Activated T-cell treated with anti-CD3 and anti-CD28 coated beads for 1 hour (primary cell): ENCODE data around the gene ADAM8.
"Not testable (repeated sequence)": the region's sequence is repeated elsewhere in the genome, so short reads cannot be mapped to it uniquely, and the experiment has no call there.

Source experiments
- DNase-seq: peaks from one replicate; pipeline ENCODE4 v3.0.0-alpha.2; 2020; ENCODE audit warnings: low read depth

ADAM8 gene

DNA sequence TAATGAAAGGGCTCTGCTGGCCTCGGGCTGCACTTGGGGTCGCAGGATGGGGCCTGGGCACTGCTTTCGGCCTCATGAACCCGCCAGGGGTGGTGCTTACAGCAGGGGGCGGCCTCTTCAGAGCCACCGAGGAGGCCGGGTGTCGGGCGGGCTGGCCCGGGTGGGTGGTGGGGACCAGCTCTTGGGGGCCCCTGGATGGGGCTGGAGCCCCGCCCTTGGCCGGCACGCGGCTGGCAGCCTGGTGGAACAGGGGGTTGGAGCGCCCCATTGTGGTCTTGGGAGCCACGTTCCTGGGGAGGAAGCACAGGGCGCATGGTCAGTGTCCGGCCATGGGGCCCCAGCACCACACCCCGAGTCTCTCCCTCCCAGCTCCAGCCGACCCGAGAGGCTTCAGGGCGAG lies 8.8 kb downstream of the ADAM8 start:
- DNase-seq, result no peak

DNA sequence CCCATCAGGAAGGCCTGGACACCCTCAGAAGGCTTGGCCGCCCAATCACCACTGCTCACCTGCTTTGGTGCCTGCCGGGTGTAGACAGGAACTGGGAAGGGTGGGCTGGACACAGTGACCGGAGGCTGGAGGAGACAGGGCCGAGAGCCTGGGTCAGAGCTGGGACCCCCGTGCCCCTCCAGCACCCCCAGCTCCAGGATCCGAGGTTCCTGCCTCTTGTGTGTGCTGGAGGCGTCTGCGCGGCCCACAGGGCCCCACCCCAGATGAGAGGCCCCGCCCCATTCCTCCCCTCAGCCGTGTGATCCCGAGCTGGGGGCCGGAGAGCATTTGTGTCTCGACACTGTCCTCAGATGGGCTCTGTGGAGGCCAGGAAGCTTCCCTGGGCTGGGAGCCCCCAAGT lies 9.4 kb downstream of the ADAM8 start:
- no peak for DNase-seq

DNA sequence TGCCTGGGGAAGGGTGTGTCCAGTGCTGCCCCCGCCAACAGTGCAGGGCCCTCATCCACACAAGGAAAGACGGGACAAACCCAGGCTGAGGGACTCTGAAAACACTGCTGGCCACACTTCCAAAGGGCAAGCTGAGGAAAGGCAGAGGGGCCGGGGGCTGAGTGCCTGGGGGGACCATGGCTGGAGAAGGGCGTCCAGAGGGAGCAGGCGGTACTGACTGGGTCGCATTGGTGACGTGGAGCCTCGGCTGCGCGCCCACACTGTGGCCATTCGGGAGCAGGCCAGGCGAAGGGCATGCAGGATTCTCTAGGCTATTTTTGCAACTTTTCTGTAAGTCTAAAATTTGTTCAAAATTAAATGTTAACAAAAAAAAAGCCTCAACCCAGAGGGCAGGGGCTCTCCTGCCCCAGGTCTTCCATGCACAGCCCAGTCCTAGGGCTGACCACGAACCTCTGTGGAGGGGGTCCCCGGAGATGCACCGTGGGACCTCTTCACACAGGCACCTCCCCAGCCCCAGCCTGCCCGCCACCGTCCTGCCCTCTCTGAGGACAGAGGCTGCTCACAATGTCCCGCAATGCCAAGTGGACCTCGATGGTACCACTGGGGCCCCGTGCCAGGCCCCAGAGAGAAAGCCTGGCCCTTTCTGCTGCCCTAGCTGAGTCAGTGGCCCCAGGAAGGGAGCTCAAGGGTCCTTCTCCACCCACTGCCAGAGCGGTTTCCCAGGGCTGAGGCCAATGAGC lies 10.4 kb downstream of the ADAM8 start:
- DNase-seq, result no peak

DNA sequence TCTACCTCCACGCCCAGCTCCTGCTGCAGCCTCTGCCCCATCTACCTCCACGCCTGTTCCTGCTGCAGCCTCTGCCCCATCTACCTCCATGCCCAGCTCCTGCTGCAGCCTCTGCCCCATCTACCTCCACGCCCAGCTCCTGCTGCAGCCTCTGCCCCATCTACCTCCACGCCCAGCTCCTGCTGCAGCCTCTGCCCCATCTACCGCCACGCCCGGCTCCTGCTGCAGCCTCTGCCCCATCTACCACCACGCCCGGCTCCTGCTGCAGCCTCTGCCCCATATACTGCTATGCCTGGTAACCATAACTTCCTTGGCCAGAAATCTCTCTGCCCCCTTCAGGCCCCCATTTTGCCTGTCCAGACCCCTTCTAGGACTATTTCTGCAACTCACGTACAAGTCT lies 11.6 kb downstream of the ADAM8 start:
- not testable (repeated sequence) for DNase-seq

DNA sequence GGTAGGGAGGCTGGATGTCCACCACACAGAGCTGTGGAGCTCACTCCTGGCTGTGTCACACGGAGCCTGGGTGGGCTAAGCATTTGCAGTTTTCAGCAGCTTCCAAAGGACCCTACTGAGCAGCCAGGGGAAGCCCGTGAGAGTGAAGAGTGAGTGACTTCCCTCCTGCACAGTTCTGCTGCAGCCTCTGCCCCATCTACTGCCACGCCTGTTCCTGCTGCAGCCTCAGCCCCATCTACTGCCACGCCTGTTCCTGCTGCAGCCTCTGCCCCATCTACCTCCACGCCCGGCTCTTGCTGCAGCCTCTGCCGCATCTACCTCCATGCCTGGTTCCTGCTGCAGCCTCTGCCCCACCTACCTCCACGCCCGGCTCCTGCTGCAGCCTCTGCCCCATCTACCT lies 12.2 kb downstream of the ADAM8 start:
- DNase-seq, result no peak

DNA sequence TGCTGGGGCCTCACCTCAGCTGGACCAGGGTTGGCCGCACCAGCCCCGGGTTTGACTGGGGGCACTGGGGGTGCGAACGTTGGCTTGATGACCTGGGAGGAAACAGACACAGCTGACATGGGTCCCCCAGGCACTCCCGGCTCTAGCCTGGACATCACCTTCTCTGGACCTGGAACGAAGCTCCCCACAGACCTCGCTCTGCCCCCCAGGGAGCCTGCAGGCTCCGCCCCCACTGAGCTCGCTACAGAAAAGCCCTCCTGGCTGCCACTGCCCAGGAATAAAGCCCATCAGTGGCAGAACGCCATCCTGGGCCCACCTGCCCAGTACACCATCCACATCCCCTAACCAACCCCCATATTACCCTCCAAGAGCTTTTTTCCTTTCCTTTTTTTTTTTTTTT lies 13.0 kb downstream of the ADAM8 start:
- no peak for DNase-seq

DNA sequence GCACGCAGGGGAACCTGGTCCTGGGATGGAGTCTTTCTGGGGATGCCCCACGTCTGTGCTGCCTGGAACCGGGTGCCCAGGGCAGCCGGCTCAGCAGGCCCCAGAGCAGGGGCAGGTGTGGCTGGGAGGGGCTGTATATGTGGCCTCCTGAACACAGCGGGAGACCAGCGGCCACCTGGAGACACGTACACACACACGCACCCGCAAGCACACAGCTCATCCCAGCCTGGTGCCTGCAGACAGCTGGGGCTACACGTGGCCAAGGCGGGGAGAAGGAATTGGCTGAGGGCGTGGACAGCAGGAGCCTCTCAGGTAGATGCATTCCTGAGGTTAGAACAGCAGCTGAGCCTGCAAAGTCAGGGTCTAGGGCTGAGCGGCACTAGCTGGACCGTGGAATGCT lies 14.0 kb downstream of the ADAM8 start:
- DNase-seq, result no peak

DNA sequence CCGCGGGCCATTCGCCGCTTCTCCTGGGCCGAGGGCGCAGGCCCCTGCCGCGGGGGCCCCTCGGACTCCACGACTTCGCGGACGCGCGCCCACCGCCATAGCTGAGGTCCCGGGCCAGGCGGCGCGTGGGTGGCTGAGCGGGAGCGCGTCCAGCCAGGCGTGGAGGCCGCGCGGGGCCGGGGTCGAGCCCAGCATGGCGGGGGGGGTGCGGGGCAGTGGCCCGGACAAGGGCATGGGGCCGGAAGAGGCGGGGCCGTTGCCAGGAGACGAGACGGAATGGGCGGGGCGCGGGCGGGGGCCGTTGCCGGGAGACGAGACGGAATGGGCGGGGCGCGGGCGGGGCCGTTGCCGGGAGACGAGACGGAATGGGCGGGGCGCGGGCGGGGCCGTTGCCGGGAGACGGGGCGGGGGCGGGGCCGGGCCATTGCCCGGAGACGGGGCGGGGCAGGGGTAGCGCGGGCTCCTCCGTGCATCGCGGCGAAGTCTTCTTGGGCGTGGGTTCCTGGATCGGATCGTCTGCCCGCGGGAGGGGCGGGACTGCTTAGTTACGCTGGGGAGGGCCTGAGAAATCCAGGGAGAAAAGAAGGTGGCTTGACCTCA lies 14.8 kb downstream of the ADAM8 start:
- DNase-seq, result peak; percentile 76

DNA sequence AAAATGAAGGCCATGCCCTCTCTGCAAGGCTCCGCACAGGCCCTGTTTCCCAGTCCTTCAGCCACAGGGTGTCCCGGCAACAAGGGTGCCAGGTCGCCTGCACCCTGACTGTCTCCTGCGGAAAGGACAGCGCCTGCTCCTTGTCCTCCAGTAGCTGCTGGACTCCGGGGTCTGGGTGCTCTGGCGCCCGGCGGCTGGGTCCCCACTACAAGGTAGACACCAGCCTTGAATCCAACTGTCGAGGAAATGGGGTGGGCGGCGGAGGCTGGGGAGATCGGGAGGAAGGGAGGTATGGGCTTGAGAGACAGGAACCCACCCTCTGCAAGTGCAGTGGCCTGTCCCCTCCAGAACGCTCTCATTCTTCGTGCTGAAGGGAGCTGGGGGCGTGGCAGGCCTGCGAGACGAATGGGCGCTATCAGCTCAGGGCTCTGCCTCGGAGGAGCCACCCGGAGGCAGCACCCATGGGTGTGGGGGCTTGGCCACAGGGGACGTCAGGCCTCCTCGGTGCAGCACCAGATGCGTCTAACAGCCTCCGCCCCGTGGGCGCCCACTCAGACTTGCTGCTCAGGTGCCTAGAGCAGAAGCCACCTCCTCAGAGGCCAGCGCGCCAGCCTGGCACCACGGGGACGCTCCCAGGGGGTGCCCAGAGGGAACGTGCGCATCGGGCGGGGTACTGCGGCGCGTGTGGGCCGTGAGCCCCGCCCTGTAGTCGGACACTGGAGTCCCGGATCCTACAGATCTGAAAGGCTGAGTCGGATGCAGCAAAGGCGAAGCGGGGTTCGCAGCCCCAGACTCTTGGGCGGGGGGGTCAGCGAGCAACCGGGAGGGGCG lies 15.6 kb downstream of the ADAM8 start:
- DNase-seq, result no peak

DNA sequence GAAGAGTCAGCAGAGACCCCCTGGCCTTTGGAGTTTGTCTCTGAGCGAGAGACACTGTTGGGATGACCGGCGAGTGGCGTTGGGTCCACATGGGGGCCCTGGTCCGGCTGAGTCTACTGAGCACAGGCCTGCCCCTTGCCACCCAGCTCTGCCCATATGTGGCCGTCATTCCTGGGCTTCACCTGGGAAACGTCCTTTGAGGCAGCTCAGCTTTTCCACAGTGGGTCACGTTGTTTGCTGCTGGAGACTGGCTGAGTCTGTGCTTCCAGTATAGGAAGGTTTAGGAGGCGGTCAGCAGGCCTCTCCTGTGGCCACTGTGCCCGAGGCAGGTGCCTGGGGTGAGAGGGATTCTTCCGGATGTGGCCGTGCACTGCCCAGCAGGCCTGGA lies 17.1 kb downstream of the ADAM8 start:
- DNase-seq, result no peak

DNA sequence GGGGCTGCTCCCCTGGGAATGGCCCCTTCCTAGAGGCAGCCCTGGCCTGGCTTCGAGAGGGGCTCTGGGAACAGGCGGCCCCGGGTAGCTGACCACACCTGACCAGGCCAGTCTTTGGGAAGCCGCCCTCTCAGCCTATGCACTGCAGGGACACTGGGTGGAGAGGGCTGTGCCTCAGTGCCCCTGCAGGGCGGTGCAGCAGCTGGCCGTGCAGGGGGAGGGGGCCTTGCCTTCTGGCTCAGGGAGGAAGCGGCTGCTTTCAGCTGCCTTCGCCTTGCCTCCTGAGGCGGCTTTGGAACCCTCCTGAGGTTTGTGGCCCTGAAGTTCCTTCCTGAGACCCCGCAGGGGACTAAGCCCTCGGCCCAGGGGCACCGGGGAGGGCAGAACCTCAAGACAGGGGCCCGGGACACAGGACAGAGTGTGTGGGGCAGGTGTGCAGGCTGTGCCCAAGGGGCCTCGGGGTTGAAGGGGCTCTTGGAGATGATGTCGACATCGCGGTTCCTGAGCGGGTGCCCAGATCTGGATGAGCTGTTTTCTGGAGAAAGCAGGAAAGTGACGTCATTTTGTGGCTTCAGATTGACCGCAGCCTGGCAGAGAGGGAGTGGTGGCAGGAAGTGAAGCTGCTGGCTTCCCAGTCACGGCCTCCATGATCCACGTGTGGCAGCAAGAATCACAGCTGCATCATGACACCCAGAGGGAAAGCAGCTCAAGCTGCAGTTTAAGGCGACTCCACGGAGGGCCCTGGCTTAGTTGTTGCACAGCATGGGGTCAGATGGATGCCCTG lies 17.7 kb downstream of the ADAM8 start:
- peak; percentile 57 for DNase-seq

DNA sequence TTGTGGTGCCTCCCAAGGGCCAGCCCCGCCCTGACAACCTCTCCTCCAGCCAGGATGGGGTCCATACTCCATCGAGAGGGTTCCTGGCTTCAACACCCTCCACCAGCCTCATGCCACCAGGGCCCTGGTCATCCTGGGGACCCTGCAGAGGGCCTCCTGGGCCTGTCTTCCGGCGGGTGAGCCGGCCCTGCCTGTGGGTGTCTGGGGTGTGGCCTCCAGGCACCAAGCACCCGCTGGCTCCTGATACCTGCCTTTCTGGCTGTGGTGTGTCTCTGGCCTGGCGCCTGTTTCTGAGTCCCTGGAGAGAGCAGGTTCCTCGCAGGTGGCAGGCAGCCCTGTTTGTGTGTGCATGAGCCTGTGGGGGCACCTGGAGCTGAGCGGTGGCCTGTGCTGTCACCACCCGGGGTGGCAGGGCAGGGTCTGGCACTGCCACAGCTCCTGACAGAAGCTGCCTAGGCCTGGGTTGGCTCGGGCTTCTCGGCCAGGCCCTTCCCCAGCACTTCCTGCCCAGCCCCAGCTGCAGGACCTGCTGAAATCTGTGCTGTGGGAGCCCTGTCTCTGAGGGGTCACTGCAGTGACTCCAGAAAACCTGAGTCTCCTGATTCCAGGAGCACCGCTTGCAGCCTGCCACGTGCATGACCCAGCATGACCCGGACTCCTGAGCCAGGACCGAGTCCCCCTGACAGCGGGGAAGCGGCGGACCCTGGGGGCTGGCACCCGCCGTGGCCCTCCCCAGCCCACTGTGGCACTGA lies 18.4 kb downstream of the ADAM8 start:
- no peak for DNase-seq

DNA sequence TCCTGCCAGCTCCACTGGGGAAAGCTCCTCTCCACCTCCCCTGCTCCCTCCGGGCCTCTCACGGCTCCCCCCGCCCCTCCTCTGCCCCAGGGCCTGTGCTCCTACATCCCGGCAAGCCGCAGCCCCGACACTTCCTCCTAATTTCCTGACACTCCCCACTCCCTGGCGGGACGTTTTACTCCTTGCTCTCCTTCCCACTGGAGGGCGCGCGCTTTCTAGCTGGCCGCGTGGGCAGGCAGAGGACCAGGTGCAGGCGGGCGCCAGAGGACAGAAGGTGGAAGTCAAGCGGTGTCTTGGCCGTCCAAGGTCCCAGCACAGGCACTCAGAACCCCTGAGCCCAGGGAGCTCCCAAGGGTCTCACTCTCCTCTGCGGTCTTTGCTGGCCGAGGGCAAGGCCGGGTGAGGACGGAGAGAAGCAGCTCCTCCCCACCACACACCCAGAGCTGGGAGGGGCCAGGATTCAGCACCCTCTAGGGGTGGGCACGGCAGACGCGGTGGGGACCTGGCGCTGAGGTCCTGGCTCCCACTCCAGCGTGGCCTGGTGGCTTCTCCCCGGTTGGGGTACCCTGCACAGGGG lies 19.1 kb downstream of the ADAM8 start:
- no peak for DNase-seq

DNA sequence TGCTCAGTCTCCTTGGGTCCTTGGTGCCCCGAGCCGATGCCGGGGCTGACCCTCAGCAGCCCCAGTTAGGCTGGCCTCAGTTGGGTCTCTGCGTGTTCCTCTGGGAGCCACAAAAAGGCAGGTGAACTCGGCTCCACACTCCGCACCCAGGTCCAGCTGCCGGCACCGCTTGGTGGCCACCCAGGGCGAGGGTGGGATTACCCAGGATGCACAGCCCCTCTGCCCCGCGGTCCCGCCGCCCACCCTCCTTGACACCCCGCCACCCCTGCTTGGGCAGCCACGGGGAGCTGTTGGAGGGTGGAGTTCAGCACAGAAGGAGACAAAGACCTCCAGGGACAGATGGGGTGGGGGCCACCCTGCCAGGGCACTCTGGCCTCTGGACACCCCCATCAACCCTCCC lies 21.3 kb downstream of the ADAM8 start:
- no peak for DNase-seq

DNA sequence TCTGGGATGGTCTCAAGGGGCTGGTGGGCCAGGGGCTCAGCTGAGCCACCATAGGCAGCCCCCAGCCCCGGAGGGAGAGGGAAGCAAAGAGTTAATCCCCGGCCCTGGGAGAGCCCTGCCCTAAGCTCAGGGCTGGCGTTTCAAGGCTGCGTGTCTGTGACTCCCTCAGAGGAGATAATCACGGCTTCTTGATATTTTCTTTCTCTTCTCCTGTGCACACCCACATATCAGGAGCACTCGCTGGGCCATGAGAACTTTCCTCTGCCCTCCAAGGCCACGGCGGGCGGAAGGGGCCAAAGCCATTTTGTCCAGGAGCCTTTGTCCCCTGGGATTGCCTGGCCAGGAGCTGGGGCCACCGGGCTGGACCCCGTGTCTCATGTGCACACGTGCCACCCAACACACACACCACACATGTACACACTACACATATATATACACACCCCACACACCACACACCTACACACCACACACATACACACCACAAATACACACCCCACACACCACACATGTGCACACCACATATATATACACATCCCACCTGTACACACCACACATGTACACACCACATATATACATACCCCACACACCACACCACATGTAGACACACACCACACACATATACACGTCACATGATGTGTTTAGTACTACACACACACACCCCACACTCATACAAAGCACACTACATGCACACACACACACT lies 22.1 kb downstream of the ADAM8 start:
- no peak for DNase-seq

DNA sequence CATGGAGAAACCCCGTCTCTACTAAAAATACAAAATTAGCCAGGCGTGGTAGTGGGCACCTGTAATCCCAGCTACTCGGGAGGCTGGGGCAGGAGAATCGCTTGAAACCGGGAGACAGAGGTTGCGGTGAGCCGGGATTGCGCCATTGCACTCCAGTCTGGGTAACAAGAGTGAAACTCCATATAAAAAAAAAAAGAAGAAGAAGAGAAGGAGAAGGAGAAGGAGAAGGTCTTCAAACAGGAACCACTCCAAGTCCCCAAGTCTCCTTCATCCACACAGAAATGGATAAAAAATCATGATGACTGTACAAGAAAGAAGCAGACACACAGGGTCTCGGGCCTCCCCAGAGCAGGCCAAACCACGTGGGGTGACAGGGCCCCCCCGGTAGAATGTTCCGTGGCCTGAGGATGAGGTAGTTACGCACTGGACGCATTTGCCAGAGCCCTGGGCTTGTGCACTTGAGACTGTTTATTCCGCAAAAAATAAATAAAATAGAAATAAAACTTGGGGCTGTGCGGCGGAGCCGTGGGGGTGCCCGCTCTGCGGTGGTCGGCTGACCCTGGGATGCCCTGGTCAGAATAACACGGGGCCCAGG lies 23.2 kb downstream of the ADAM8 start:
- no peak for DNase-seq

DNA sequence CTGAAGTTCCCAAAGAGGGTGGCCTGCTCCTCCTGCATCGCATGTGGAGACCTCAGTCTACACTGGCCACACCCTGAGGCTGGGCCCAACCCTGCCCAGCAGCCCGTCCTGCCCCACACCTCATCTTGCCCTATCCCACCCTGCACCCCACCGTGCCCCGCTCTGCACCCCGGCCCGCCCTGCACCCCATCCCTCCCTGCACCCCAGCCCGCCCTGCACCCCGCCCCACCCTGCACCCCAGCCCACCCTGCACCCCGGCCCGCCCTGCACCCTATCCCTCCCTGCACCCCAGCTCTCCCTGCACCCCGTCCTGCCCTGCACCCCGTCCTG lies 24.5 kb downstream of the ADAM8 start:
- DNase-seq, result no peak

DNA sequence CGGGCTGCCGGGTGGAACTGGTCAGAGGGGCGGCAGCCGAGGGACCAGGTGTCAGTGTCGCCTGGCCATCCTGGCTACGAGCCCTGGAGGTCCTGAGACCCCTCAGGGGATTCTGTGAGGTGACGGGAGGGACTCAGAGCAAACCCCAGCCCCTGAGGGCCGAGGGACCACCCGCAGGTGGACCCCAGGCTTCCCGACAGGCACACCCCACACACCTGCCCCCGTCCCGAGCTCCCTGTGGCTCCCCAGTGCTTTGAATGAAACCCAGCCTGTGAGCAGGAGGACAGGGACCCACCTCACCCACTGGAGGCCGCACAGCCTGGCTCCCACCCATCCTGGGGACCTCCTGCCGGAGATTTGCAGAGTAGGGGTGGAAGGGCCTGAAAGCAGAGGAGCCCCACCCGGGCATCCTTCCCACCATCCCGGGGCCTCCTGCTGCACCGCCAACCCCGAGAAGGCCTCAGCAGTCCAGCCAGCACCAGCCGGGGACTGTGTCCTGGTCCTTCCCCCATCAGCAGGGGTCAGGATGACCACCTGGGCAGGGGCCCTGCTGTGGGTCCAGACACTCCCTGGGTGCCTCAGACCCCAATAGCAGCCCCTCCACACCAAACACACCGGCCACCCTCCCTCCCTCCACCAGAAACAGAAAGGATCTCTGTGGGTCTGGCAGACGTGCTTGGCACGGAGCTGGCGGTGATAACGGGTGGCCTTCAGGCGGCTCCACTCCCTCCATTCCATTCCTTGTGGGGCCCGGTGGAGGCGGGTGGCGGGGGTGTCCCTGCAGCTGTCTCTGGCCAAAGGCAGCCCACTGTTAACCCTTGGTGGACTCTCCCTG lies 25.1 kb downstream of the ADAM8 start:
- DNase-seq, result no peak

DNA sequence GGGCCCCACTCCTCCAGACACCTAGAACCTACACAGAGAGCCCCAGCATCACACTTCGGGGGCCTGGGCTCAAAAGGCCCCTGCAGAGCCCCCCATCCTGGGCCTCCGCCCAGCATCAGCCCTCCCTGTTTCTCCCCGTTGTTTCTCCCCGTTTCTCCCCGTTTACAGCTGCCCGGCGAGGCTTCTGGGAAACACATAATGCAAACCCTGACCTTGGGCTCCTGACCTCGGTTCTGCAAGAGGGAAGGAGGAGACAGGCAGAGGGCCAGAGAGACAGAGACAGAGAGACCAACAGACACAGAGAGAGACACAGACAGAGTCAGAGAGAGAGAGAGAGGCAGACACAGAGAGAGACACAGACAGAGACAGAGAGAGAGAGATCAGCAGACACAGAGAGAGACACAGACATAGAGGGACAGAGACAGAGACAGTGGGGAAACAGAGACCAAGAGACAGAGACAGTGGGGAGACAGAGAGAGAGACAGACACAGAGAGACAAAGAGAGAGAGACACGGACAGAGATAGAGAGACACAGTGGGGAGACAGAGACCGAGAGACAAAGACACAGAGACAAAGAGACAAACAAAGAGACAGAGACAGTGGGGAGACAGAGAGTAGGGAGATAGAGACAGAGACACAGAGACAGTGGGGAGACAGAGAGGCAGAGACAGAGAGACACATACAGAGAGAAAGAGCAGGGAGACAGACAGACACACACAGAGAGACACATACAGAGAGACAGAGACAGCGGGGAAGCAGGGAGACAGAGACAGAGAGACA lies 26.5 kb downstream of the ADAM8 start:
- no peak for DNase-seq
